ENCODE data around the gene CAMK1D. TPM values are rescaled to one million over a fixed set of nuclear protein-coding genes. Genes with fewer than 3 reads are reported as not detected.
A peak's percentile ranks its signal among the peaks of the same experiment; 100 is the strongest.

The CAMK1D gene
- total RNA-seq, 1 experiment from 2014 or later = 6.3 TPM

DNA sequence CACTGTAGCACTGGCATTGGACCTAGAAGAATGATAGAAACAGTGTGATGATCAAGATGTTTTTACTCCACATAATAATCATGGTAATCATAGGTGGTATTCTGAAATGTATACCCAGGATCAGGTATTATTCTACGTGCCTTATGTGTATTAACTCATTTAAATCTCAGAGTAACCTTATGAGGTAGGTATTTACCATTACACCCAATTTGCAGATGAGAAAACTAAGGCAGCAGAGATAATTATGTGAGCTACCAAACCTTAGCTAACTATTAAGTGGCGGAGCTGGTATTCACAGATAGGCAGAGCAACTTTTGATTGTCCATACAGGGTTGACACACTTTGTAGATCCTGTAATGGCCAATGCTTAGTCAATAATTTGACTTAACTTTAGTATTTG is 2.5 kb downstream of the CAMK1D start:
- H3K23me2 ChIP-seq (ENCODE audit: insufficient read length, low read depth, low read length, poor library complexity, severe bottlenecking) = peaks cover 17% of the 10 kb centered on the region
- no peaks in the 10 kb centered on the region for H3K9me3 ChIP-seq (ENCODE audit: control insufficient read depth, low read depth, low read length)
- H3T11ph ChIP-seq (ENCODE audit: low read length) = no peak overlapping the region
- no peak overlapping the region for H2BK120ac ChIP-seq (ENCODE audit: low read depth, low read length, poor library complexity, severe bottlenecking)
- peaks cover 11% of the 10 kb centered on the region; the same call in 1 of the 2 replicates for H3K27me3 ChIP-seq (ENCODE audit: insufficient read depth, low read length)
- DNase-seq = no peak
- no peak overlapping the region for H2BK5ac ChIP-seq (ENCODE audit: insufficient read length, low read length)
- no peak overlapping the region for H3K23ac ChIP-seq (ENCODE audit: insufficient read length, low read depth, low read length)
- H4K91ac ChIP-seq (ENCODE audit: insufficient read length, low read depth, low read length) = no peak overlapping the region
- no peaks in the 10 kb centered on the region for H4K20me1 ChIP-seq (ENCODE audit: control insufficient read depth, insufficient read depth, insufficient read length)
- no peak overlapping the region for H4K8ac ChIP-seq (replicated peaks; ENCODE audit: insufficient read length, low read depth, low read length)
- no peaks in the 10 kb centered on the region for H3K79me1 ChIP-seq (ENCODE audit: insufficient read depth, low read depth, low read length, poor library complexity, severe bottlenecking)
- no peak overlapping the region for H3K18ac ChIP-seq (ENCODE audit: insufficient read length, low read depth, low read length)
- Mint-ChIP-seq H3K4me3 (0 out of 5 replicates have a peak overlapping the region, but pooled peaks of 1 of the 2 experiments have one; percentile 99), H3K36me3 (ENCODE audit: insufficient read depth in 1 of 3, low read depth in 3 of 3) (no peaks in the 10 kb centered on the region; a peak in 1 of 7 replicates), H3K4me1 (peaks cover 31 to 46% of the 10 kb centered on the region in 2 experiments), H3K27me3 (ENCODE audit: low read depth) (peaks cover 47% of the 10 kb centered on the region), H3K27ac (no peak overlapping the region), H3K9me3 (no peaks in the 10 kb centered on the region)
- H3K14ac ChIP-seq (ENCODE audit: insufficient read depth, low read length) = no peak overlapping the region
- no peak overlapping the region for H3K4me2 ChIP-seq (ENCODE audit: insufficient read depth, insufficient read length, low read length)
- H2BK12ac ChIP-seq (ENCODE audit: insufficient read length, low read depth, low read length) = no peak overlapping the region
- WGBS (ENCODE audit: extremely low coverage, insufficient read length, low lambda C conversion rate) = no CpG with 5 or more reads among the region's 2 CpGs
- H2AFZ ChIP-seq (ENCODE audit: low read length) = no peak overlapping the region
- H3K4ac ChIP-seq (ENCODE audit: low read depth, low read length) = no peak overlapping the region
- H3K27ac ChIP-seq (ENCODE audit: insufficient read length, low read depth, low read length) = no peak overlapping the region
- H3K4me1 ChIP-seq (ENCODE audit: insufficient read depth, low read length) = peaks cover 3% of the 10 kb centered on the region; the same call in 1 of the 2 replicates
- H3K79me2 ChIP-seq (ENCODE audit: insufficient read depth, low read length) = no peaks in the 10 kb centered on the region
- H3K56ac ChIP-seq (ENCODE audit: insufficient read length, low read depth, low read length) = no peak overlapping the region
- no peak overlapping the region for H3K9ac ChIP-seq (ENCODE audit: extremely low read depth, insufficient read length, low read length)
- no peak overlapping the region for H2BK20ac ChIP-seq (ENCODE audit: low read depth, low read length, poor library complexity, severe bottlenecking)
- TF ChIP-seq, protein P1, sequence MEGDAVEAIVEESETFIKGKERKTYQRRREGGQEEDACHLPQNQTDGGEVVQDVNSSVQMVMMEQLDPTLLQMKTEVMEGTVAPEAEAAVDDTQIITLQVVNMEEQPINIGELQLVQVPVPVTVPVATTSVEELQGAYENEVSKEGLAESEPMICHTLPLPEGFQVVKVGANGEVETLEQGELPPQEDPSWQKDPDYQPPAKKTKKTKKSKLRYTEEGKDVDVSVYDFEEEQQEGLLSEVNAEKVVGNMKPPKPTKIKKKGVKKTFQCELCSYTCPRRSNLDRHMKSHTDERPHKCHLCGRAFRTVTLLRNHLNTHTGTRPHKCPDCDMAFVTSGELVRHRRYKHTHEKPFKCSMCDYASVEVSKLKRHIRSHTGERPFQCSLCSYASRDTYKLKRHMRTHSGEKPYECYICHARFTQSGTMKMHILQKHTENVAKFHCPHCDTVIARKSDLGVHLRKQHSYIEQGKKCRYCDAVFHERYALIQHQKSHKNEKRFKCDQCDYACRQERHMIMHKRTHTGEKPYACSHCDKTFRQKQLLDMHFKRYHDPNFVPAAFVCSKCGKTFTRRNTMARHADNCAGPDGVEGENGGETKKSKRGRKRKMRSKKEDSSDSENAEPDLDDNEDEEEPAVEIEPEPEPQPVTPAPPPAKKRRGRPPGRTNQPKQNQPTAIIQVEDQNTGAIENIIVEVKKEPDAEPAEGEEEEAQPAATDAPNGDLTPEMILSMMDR (conservative IDR thresholded peaks at IDR 0.05) = no peak
- no peak overlapping the region for H2AK5ac ChIP-seq (ENCODE audit: insufficient read length, low read length)
- H2BK15ac ChIP-seq (ENCODE audit: low read depth, low read length) = no peak overlapping the region
- no peak overlapping the region for H4K5ac ChIP-seq (ENCODE audit: insufficient read length, low read depth, low read length)

All from H9 (cell line).